ENCODE measurements around the gene RAB28. TPM values are rescaled to one million over a fixed set of nuclear protein-coding genes. Genes with fewer than 3 reads are reported as not detected.

The RAB28 gene
- polyA plus RNA-seq, 1 of the 3 experiments (the other 2 are of a cell fraction): 10.5 TPM

DNA sequence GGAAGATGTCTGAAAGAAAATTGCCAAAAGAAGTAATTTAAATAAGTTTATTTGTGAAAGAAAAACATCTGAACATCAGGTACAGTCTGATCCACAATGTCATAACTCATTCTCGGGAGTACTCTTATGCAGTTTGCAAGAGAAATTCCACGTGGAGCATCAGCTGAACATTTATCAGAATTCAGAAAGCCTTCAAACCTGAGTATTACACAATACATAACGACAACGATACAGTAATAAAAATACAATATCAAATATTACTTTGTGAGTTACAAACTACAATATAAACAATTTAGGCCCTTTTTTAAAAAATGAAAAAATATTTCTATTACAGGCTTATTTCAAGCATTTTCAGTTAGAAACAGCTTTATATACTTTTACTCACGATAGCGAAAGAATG, 116.4 kb downstream of the RAB28 start:
- Histone ChIP-seq H3K27ac (ENCODE audit: low read depth in 2 of 2, low read length in 1 of 2) (no peak overlapping the region), H3K4me2 (no peak overlapping the region), H3K9ac (no peak overlapping the region), H3K4me1 (ENCODE audit: control insufficient read depth in 1 of 2, insufficient read depth in 2 of 2, low read depth in 1 of 2, low read length in 1 of 2) (no peaks in the 10 kb centered on the region), H2AFZ (ENCODE audit: low read depth) (no peak overlapping the region), H3K9me3 (no peaks in the 10 kb centered on the region), H3K36me3 (replicated peaks in 1 of 2; ENCODE audit: control insufficient read depth in 1 of 2, insufficient read depth in 2 of 2, low read length in 1 of 2) (peaks cover 0 to 5% of the 10 kb centered on the region in 2 experiments), H3K4me3 (ENCODE audit: low read depth in 2 of 2, low read length in 1 of 2) (no peak overlapping the region), H3F3A (replicated peaks; ENCODE audit: insufficient read depth) (no peaks in the 10 kb centered on the region), H3K79me2 (ENCODE audit: insufficient read depth) (no peaks in the 10 kb centered on the region), H3K27me3 (ENCODE audit: insufficient read depth) (no peaks in the 10 kb centered on the region), H4K20me1 (ENCODE audit: insufficient read depth) (no peaks in the 10 kb centered on the region), H3K9me2 (no peaks in the 10 kb centered on the region)
- DNase-seq: no peak
- ChIA-PET POLR2A (no interaction called here), CTCF (interaction anchor here (1.2 kb wide), 1 partner anchor 9 kb away, joined by 3 read pairs; no protein-coding TSS in a partner anchor)
- TF ChIP-seq RAD21 (IDR thresholded peaks at IDR 0.05; ENCODE audit: low read length) (no peak), GABPA (IDR thresholded peaks at IDR 0.05; ENCODE audit: low read depth) (no peak), EZH2phosphoT487 (IDR thresholded peaks at IDR 0.05; ENCODE audit: borderline replicate concordance, low read depth) (no peak), POLR2AphosphoS5 (IDR thresholded peaks at IDR 0.05; ENCODE audit: low read depth, low read length) (no peak), TAF1 (IDR thresholded peaks at IDR 0.05; ENCODE audit: borderline replicate concordance, low read depth, low read length) (no peak), SIN3A (IDR thresholded peaks at IDR 0.05; ENCODE audit: borderline replicate concordance, low read depth, low read length) (no peak), CHD2 (IDR thresholded peaks at IDR 0.05; ENCODE audit: low read length, partially characterized antibody) (no peak), SMC3 (IDR thresholded peaks at IDR 0.05; ENCODE audit: low read depth, low read length) (no peak), RXRA (IDR thresholded peaks at IDR 0.05; ENCODE audit: borderline replicate concordance, low read depth) (no peak), NRF1 (IDR thresholded peaks at IDR 0.05; ENCODE audit: low read depth, low read length) (no peak)
- TF ChIP-seq, protein P1, sequence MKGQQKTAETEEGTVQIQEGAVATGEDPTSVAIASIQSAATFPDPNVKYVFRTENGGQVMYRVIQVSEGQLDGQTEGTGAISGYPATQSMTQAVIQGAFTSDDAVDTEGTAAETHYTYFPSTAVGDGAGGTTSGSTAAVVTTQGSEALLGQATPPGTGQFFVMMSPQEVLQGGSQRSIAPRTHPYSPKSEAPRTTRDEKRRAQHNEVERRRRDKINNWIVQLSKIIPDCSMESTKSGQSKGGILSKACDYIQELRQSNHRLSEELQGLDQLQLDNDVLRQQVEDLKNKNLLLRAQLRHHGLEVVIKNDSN (IDR thresholded peaks at IDR 0.05; ENCODE audit: borderline replicate concordance, low read depth): no peak
- TF ChIP-seq, protein P2, sequence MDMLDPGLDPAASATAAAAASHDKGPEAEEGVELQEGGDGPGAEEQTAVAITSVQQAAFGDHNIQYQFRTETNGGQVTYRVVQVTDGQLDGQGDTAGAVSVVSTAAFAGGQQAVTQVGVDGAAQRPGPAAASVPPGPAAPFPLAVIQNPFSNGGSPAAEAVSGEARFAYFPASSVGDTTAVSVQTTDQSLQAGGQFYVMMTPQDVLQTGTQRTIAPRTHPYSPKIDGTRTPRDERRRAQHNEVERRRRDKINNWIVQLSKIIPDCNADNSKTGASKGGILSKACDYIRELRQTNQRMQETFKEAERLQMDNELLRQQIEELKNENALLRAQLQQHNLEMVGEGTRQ (IDR thresholded peaks at IDR 0.05; ENCODE audit: borderline replicate concordance, low read depth, low read length): no peak
- WGBS (ENCODE audit: low lambda C conversion rate): 94% methylated on average over 6 of the region's 6 CpGs

DNA sequence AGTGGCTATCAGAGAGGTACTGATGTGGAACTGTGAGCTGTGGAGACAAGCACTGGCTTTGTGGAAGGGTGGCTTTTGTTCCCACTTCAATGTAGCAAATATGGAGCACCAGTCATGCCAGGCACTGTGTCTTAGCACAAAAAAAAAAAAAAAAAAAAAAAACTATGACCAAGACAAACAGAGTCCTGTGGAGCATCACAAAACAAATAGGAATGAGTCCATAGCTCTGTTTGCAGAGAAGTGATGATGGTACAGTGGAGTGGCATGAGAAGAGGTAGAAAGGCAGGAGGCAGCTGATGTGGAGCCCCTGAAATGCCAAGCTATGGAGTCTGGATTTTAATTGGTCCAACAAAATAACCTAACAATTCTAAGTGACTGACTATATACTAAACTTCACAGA, 116.9 kb downstream of the RAB28 start:
- Histone ChIP-seq H3K4me2 (no peak overlapping the region), H3F3A (replicated peaks; ENCODE audit: insufficient read depth) (no peaks in the 10 kb centered on the region), H3K36me3 (replicated peaks in 1 of 2; ENCODE audit: control insufficient read depth in 1 of 2, insufficient read depth in 2 of 2, low read length in 1 of 2) (peaks cover 0 to 5% of the 10 kb centered on the region in 2 experiments), H3K4me3 (ENCODE audit: low read depth in 2 of 2, low read length in 1 of 2) (no peak overlapping the region), H3K27ac (ENCODE audit: low read depth in 2 of 2, low read length in 1 of 2) (no peak overlapping the region), H3K9ac (no peak overlapping the region), H2AFZ (ENCODE audit: low read depth) (no peak overlapping the region), H3K79me2 (ENCODE audit: insufficient read depth) (no peaks in the 10 kb centered on the region), H3K9me3 (no peaks in the 10 kb centered on the region), H3K9me2 (no peaks in the 10 kb centered on the region), H4K20me1 (ENCODE audit: insufficient read depth) (no peaks in the 10 kb centered on the region), H3K27me3 (ENCODE audit: insufficient read depth) (no peaks in the 10 kb centered on the region), H3K4me1 (ENCODE audit: control insufficient read depth in 1 of 2, insufficient read depth in 2 of 2, low read depth in 1 of 2, low read length in 1 of 2) (no peaks in the 10 kb centered on the region)
- CTCF ChIA-PET: interaction anchor here (1.2 kb wide), 1 partner anchor 175 kb away, joined by 3 read pairs; no protein-coding TSS in a partner anchor
- TF ChIP-seq, protein P1 (IDR thresholded peaks at IDR 0.05; ENCODE audit: borderline replicate concordance, low read depth): no peak
- no peak for TF ChIP-seq MXI1 (IDR thresholded peaks at IDR 0.05; ENCODE audit: low read depth, low read length)
- TF ChIP-seq, protein P3, sequence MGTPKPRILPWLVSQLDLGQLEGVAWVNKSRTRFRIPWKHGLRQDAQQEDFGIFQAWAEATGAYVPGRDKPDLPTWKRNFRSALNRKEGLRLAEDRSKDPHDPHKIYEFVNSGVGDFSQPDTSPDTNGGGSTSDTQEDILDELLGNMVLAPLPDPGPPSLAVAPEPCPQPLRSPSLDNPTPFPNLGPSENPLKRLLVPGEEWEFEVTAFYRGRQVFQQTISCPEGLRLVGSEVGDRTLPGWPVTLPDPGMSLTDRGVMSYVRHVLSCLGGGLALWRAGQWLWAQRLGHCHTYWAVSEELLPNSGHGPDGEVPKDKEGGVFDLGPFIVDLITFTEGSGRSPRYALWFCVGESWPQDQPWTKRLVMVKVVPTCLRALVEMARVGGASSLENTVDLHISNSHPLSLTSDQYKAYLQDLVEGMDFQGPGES (IDR thresholded peaks at IDR 0.05; ENCODE audit: low read depth, low read length): no peak
- no peak for TF ChIP-seq FOXJ3 (CRISPR knock-in tag; IDR thresholded peaks at IDR 0.05)
- TF ChIP-seq, protein P4, sequence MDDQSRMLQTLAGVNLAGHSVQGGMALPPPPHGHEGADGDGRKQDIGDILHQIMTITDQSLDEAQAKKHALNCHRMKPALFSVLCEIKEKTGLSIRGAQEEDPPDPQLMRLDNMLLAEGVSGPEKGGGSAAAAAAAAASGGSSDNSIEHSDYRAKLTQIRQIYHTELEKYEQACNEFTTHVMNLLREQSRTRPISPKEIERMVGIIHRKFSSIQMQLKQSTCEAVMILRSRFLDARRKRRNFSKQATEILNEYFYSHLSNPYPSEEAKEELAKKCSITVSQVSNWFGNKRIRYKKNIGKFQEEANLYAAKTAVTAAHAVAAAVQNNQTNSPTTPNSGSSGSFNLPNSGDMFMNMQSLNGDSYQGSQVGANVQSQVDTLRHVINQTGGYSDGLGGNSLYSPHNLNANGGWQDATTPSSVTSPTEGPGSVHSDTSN (IDR thresholded peaks at IDR 0.05): no peak
- TF ChIP-seq, protein P2 (IDR thresholded peaks at IDR 0.05; ENCODE audit: borderline replicate concordance, low read depth, low read length): no peak
- no peak for TF ChIP-seq ELF1 (IDR thresholded peaks at IDR 0.05)
- TF ChIP-seq TCF12 (IDR thresholded peaks at IDR 0.05): no peak
- POLR2A ChIA-PET: no interaction called here
- DNase-seq: no peak

Measured in SK-N-SH (cell line).